GM12865 (cell line): ENCODE results near the gene ZFYVE28.

Source experiments
- DNase-seq: peaks from one replicate; pipeline ENCODE4 v3.0.0; 2010; ENCODE audit warnings: low read depth
- H3K4me3 ChIP-seq: 2 replicates; pipeline ENCODE4 v1.5.1; 2011; ENCODE audit warnings: mild to moderate bottlenecking, low read depth, low read length, control low read depth
- CTCF ChIP-seq: IDR thresholded peaks from 2 replicates; pipeline ENCODE4 v1.5.1; 2011; ENCODE audit warnings: low read length, control low read depth, low read depth, inconsistent platforms; ENCODE audit not compliant: insufficient read depth; ENCODE audit errors: missing control alignments

Gene ZFYVE28

GRCh38 chr4:2287594-2287915 is 130.9 kb downstream of the ZFYVE28 start:
- no peak overlapping the region for H3K4me3 ChIP-seq
- no peak for DNase-seq
- TF ChIP-seq CTCF: no peak

- TF ChIP-seq CTCF: no peak
- H3K4me3 ChIP-seq: no peak overlapping the region
- no peak for DNase-seq
Measured at GRCh38 chr4:2286904-2287593, 131.4 kb downstream of the ZFYVE28 start.

GRCh38 chr4:2285613-2286381 is 132.6 kb downstream of the ZFYVE28 start:
- DNase-seq: no peak
- H3K4me3 ChIP-seq: no peak overlapping the region

GRCh38 chr4:2284934-2285612 is 133.4 kb downstream of the ZFYVE28 start:
- no peak overlapping the region for H3K4me3 ChIP-seq
- no peak for DNase-seq
- TF ChIP-seq CTCF: no peak

More at GRCh38 chr4:2285613-2286381, 132.6 kb downstream of the ZFYVE28 start:
- TF ChIP-seq CTCF: no peak

- no peak for DNase-seq
- H3K4me3 ChIP-seq: no peak overlapping the region
- no peak for TF ChIP-seq CTCF
Measured at GRCh38 chr4:2284161-2284933, 134.1 kb downstream of the ZFYVE28 start.

- DNase-seq: no peak
- no peak overlapping the region for H3K4me3 ChIP-seq
- TF ChIP-seq CTCF: no peak
Measured at GRCh38 chr4:2283199-2283711, 135.2 kb downstream of the ZFYVE28 start.
